Erythroblast (primary cell): Measurements from ENCODE around the gene GPR35.

ENCODE experiments used
- GATA1 ChIP-seq: IDR thresholded peaks from 2 replicates; pipeline ENCODE4 v1.6.1; 2011; ENCODE audit warnings: low read depth, mild to moderate bottlenecking, control low read depth, low read length, moderate library complexity
- POLR2A ChIP-seq: IDR thresholded peaks from 2 replicates; pipeline ENCODE4 v1.6.1; 2011; ENCODE audit warnings: mild to moderate bottlenecking, low read length

GRCh38 chr2:240583774-240584173 lies 41.5 kb upstream of the GPR35 start:
- TF ChIP-seq POLR2A (no peak), GATA1 (no peak)
